ENCODE results near the gene POU3F1. TPM values are rescaled to one million over a fixed set of nuclear protein-coding genes. Genes with fewer than 3 reads are reported as not detected.

Gene POU3F1
- total RNA-seq, 1 donor from 2014 or later, result not detected

DNA sequence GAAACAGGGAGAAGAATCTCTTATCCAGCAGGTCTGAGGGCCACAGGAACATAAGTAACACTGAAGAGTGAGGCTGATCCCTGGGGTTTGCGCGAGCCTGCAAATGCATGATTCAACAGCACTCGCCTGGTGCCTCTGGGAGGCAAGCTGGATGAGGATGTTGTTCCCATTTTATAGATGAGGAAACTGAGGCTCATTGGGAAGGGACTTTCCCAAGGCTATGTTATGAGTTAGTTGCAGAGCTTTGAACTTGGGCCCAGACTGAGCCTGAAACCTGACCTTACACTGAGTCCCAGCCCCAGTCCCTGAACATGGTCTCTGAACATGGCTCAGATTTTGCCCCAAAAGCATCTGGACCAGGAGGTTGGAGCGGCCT, 27.7 kb upstream of the POU3F1 start:
- intact Hi-C loops (cut with micrococcal nuclease), result no loop called here

DNA sequence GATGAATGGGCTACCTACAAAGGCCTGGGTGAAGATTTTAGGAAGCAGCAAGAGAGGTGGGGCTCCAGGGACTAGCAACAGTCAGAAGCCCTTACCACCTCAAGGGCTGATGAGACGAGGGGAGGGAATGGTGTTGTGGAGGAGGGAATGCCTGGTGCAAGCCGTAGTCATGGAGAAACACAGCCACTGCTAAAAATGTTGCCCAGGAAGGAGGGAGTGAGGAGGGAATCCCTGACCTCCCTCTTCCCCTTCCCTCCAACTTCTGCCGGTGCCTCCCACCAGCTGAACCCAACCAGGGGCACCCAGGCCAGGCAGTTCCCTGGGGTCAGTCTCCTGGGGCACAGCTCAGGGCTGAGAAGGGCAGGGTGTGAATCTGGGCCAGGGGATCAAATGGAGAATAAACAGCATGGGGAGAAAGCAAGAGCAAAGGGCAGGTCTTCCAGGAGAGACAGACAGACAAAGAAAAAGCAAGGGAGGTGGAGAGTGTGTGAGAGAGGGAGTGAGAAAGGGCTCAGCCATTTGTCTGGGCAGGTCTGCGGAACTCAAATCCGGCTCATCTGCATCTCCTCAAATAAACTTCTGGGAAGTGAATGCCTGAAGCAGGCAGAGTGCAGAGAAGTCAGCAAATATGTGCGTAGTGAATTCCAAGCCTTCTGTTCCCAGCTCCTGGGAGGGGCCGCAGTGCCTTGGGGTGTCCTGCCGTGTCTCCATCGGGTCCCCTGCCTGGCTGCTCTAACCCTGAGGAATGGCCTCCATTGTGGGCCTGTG, 27.1 kb upstream of the POU3F1 start:
- intact Hi-C loops (cut with micrococcal nuclease), result no loop called here

DNA sequence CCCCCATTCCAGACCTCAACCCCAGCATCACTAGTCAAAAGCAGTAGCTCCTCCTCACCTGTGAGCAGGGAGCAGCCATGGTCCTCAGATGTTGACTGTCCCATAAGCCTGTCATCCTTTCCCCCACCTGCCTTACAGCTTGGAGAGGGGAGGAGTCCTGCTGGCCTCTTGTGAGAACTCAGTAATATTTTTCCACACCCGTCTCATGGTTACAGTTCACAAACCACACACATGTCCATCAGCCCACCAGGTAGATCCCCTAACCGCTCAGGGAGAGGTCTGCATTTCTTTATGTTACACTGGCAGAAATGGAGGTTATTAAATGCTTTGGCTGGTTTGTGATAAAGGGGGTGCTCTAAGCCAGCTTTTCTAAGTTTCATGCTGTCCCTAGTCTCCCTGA, 26.3 kb upstream of the POU3F1 start:
- intact Hi-C loops (cut with micrococcal nuclease), result no loop called here

DNA sequence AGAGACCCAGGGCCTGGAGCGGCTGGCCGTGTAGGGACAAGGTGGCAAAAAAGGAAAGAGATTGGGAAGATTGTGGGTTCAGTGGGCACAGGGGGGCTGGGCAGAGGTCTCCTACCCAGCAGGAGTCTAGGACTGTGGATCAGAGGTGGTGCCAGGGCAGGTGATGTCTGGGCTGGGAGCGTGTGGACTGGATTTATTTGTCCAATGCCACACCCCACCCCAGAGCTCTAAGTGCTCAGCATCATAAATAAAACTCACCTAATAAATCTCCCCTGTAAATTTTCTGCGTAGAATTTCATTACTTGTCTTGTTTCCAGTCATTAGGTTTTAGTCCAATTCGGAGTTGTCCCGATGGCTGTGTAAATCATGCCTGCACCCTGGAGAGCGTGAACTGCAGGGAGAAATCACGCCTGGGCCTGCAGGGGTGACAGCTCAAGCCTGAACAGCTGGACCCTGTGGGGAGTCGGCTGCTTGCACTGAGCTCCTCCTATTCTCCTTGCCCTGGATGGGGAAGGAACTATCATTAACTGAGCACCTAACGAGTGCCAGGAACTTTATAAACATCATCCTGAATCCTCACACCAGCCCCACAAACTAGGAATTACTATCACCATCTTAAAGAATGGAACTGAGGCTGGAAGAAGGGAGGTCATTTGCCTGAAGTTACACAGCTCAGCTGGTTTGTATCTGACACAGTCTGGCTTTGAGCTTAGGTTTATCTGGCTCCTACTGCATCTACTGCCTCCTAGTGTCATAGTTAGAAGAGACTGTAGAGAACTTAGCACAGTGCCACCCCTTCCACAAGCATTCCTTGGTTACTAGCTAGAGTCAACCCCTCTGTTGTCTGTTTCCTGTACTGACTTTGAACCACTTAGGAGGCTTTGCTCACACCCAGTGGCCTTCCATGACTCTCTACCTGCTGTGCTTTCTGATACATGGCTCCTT, 25.0 kb upstream of the POU3F1 start:
- intact Hi-C loops (cut with micrococcal nuclease), result no loop called here

DNA sequence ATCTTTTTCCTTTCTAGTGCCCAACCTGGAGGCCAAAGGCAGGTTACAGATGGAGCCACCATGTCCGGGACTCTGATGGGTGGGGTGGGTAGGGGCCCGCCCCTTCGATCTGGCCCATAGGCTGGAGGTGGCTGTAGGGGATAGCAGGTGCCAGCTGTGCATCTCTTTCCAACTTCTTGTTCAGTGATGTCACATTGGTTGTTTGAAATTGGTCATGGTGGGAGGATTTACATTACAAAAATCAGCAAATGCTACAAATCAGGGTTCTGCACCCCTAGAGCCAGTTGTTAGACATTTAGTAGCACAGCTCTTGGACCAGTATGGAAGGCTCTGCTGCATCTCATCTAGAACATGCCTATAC, 22.4 kb upstream of the POU3F1 start:
- intact Hi-C loops (cut with micrococcal nuclease), result no loop called here

DNA sequence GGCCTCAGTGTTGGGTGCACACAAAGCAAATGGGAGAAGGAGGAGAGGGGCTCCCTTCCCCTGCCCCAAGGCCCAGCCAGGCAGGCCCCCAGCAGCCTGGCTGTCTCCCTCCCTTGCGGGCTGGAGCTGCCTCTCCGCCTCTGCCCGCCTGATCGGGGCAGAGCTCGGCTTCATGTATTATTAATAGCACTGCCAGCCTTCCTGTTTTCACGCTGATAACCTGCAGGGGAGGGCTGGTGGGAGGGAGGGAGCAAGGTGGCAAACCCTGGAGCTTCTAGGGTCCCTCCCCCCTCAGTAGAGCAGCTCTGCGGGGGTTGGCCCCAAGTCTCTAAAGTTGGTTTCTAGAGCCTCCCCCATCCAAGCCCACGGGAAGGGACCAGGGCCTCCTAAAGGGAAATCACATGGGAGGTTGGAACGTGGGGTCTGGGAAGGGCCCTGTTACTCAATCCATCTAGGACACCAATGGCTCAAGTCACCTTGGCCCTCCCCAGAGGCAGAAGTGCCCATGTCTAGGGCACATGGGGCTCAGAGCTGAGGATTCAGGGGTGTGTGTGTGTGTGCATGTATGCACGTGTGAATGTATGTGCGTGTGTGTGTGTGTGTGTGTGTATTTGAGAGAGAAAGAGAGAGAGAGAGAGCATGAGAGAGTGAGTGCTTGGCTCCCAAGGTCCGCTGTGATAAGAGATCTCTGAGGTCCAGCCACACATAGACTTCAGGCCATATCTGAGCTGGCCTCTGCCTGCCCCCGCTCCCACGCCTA, 21.8 kb upstream of the POU3F1 start:
- intact Hi-C loops (cut with micrococcal nuclease), result no loop called here

DNA sequence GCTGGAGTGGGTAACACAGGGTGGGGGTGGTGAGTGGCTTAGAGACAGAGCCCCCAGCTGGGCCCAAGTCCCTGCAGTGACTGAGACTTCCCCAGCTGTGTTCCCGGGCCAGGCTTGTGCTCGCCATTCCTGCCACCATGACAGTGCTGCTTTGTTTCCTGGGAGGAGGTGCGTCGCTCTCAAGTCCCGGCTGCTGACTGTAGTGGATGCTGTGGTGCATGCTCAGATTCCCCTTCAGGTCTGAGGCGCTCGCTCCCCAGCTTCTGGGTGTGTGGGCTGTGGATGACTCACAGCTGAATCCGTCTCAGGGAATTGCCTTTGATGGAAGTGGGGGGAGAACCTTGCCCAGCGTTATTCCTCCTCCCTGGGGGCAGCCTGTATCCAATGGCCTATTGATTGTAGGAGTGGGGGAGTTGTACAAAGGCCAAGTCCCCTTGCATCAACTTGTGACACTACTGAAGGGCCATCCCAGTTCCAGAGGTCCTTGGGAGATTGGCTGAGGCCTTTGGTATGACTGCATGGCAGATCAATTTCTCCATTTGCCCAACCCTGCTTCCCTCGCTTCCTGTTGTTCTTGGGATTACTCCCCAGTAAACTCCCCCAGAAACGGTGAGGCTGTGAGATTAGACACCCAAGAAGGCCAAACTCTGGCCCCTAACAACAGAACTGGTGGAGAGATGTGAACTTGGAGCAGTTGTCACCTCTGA, 17.8 kb upstream of the POU3F1 start:
- intact Hi-C loops (cut with micrococcal nuclease), result no loop called here

DNA sequence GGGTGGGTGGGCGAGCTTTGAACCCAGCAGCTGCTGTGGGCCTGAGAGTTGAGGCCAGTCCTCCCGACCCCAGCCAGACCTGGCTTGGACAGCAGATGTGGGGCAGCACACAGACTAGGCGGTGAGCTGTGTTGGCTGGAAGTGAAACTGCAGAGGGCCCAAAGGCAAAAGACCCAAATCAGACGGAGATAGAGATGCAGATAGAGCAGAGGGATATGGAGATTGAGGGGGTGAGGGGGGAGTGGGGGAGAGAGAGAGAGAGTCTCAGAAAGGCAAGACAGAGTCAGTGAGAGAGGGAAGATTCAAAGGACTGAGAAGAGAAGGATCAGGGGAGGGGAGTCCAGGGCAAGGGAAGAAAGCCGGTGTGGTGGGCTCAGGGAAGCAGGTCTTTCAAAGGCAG, 17.0 kb upstream of the POU3F1 start:
- intact Hi-C loops (cut with micrococcal nuclease), result no loop called here

DNA sequence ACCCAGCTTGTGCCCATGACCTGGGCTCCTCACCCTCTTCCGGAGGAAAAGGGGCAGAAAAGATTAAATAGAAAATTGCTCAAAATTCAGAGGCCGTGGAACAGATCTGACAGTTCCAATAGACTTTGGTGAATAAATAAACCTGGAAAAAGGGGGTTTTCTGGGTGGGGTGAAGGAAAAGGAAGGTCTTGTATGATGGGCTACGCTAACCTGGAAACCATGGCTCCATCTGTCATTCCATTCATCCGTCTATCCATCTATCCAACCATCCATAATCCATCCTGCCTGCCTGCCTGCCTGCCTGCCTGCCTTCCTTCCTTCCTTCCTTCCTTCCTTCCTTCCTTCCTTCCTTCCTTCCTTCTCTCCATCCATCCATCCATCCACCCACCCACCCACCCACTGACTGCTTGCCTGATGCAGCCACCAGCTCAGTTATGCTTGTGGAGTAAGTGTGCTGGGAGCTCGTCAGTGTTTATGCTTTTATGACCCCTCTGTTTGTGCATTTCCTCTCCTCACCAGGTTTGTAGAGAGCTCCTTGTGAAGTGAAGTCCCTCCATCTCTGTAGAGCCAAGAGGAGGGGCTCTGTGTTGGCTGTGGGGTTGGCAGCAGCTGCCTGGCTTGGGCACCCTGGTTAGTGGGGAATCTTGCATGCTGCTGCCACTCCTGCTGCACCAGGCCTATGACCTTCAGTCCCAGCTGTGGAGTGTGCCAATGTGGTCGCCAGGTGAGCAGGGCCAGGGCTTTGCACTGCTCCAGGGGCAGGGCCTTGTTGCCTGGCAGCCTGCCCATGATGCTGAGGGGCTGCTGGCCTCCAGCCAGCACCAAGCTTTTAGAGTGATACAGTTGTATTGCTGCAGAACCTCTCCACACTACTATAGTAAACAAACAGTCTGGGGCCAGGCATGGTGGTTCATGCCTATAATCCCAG, 16.0 kb upstream of the POU3F1 start:
- intact Hi-C loops (cut with micrococcal nuclease), result no loop called here

DNA sequence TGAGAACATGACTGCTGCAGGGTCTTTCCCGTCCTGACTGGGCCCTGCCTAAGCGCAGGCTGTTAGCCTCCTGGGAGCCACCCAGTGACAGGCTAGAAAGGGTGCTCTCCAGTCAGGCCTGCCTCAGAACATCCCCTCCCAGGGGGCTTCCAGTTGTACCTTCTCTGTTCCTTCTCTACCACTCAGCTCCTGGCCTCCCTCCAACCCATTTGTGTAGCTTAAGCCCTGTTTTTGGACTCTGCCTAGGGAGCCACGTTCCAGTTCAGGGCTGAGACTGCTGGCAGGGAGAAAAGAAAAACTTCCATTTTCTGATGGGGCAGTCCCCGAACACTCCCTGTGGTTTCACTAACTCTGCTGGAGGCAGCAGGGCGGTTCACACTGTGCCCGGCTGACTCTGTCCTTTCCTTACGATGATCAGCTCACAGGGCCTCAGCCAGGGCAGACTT, 15.3 kb upstream of the POU3F1 start:
- intact Hi-C loops (cut with micrococcal nuclease), result no loop called here

DNA sequence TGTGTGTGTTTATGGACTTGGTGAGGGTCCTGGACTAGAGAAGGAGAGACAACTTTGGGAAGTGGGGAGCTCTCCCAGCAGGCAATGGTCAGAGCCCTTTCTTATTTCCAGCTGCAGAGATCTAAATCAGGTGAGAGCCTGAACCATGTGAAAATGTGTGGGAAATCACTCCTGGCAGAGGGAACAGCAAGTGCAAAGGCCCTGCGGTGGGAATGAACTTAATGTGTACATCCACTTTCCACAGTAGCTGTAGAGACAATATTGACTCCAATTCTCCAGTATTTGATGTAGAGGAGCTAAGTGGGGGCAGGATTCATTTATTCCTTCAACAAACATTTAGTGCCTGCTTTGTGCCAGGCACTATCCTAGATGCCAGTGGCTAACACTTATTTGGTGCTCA, 14.7 kb upstream of the POU3F1 start:
- intact Hi-C loops (cut with micrococcal nuclease), result no loop called here

DNA sequence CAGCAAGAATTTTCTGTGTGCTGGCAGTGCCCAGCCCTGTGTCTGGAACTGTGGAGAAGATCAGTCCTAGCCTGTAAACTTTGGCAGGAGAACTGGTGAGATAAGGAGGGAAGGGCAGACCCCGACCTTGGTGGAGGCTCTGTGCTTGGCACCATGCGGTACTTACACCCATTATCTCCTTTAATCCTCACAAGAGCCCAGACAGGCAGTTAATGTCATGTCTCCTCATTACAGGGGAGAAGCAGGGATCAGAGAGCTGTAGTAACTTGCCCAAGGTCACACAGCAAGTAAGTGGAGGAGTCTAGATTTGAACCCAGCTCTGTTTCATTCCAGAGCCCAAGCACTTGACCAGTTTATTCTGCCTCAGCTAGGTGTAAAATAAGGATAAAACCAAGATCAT, 13.9 kb upstream of the POU3F1 start:
- intact Hi-C loops (cut with micrococcal nuclease), result no loop called here

DNA sequence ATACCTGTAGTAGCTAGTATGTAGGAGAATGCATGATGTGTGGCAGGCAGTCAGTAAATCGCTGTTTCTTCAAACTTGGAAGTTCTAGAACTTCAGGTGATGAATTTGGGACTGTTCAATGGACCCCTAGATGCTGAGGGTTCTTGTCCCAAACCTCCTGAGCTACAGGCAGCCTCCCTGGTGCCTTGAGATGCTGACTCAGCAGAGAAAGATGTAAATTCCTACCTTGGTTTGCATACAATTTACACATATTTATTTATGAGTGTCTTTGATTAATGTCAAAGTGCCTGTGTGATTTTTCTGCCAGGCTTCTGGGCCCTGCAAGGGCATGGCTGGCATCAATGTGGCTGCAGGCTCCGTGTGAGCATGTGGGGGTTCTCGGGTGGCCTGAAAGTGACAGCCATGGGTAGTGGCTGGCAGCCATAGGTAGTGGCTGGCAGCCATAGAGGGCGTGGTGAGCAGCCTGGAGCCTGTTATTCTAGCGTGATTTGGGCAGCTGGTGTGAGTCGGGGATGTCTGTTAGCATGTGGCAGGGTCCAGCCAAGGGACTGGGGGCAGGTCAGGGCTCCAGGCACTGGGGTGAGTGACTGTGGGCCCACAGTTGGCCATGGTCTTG, 13.2 kb upstream of the POU3F1 start:
- intact Hi-C loops (cut with micrococcal nuclease), result no loop called here

DNA sequence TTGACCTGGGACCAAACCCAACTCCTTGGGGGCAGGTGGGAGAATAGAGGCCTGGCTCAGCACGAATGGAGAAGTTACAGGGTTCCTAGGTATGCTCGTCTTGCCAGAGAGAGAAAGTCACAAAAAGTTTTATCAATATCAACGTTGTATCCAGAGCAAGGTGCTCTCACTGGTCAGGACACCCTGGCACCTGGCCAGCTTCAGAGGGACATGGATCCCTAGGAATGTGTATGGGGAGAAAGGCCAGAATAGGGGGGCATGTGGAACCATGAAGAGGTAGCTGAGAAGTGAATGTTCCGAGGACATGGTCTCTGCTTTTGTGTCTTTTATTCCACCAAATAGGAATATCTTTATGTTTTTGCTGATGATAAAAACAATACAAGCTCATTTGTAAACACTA, 9.4 kb upstream of the POU3F1 start:
- intact Hi-C loops (cut with micrococcal nuclease), result no loop called here

DNA sequence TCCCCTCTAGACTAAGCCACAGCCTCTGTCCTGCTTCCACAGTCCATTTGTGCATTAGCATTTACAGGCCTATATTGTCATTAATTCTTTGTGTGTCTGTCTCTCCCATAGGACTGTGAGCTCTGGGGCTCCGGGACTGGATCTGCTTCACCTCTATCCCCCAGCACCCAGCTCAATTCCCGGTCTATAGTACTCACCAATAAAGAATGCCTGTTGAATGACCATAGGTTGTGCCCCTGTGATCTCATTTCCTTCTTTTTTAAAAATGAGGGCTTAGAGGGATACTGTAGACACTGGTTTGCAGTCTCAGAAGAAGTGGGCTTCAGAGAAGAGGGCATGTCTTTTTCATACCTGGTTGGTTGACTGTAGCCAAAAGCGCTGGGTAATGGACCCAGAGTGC, 8.8 kb upstream of the POU3F1 start:
- intact Hi-C loops (cut with micrococcal nuclease), result no loop called here

DNA sequence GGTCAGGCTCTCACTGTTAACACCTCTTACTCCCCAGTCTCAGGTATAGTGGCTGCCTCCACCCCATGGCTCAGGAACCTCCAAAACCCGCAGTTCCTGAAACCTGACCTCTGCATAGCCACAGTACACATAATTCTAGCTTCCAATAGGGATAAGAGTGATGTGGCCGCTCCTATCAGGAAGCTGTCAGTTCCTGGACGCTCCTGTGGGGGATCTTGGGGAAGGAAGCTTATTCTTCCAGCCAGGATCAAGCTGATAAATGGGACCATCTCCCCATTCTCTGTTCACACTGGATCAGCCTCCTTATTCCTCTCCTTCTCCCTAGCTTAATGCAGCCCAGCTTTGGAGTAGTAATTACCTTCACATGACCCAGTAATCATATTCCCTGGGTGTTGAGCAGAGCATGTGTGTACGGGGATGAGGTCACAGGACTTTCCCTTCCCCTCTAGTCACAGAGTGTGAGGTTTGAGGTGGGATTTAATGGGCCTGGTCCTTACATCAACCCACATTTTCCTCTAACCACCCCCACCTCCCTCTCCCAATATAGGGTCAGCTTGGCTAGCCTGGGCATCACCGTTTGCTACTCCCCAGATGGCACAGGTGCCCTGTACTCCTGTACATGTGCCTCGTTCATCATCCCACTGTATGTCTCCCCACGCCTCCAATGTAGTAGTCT, 7.0 kb upstream of the POU3F1 start:
- intact Hi-C loops (cut with micrococcal nuclease), result no loop called here

DNA sequence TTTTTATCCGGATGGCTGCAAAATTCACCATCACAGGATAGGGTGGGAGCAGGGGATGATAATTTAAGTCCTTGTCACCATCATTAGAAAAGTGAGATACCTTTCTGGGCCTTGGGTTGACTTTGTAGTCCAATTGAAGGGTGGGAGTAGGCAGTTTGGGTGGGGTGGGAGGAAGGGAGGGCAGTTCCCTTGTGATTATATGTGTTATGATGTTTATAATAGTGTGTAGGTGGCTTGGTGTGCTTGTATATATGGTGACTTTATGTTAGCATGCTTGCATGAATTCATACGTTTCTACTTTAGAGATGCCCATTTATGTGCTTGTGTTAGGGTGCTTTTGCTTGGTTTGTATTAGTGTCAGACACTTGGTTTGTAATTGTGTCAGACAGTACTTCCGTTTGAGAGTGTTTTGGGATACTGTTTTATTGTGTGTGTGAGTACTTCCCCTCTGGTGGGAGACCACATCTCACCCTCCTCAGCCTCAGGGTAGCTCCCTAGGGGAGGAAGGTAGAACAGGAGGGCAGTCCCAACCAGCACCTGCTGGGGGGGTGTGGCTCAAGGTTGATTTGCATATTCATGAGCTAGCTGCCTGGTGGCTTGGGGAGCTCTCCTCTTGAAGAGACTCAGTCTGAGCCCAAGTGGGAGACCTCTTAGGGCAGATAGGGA, 6.3 kb upstream of the POU3F1 start:
- intact Hi-C loops (cut with micrococcal nuclease), result no loop called here

DNA sequence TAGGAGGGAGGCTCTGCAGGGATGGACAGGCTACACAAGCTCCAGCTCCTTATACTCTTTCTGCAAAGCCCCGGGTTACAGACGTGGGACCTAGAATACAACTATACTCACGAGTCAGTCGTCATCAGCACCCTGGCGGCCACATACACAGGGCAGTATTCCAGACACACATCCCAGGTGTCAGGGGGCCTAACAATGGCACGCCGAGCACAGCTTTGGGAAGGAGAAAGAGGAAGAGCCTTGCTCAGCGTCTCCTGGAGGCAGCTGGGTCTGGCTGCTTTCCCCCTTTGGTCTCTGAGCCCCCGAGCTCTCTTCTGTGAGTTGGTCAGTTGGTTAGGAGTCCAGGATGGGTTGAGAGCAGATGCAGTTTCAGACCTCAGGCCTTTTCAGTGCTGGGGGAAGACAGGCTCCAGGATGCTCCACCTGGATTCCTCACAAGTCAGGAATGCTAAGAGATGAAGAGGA, 4.5 kb upstream of the POU3F1 start:
- intact Hi-C loops (cut with micrococcal nuclease), result no loop called here

Data from T-helper 2 cell treated with Interferon-gamma antibody and Interleukin-4, amounts not matched to agents 100 ng/mL and 5 ng/mL, for 36 hours (primary cell).